IPS-NIHi7 (cell line): ENCODE measurements around the gene GULP1.

Source experiments
- DNase-seq: peaks from one replicate; pipeline ENCODE4 v3.0.0; 2012; ENCODE audit warnings: mixed read lengths; ENCODE audit errors: extremely low spot score

GULP1 gene

GRCh38 chr2:188322569-188323551 is 31.2 kb downstream of the GULP1 start:
- DNase-seq: no peak

- no peak for DNase-seq
These were observed 32.4 kb downstream of the GULP1 start for GRCh38 chr2:188324067-188324466.

- no peak for DNase-seq
These were observed 34.6 kb downstream of the GULP1 start for GRCh38 chr2:188326290-188326668.

DNA sequence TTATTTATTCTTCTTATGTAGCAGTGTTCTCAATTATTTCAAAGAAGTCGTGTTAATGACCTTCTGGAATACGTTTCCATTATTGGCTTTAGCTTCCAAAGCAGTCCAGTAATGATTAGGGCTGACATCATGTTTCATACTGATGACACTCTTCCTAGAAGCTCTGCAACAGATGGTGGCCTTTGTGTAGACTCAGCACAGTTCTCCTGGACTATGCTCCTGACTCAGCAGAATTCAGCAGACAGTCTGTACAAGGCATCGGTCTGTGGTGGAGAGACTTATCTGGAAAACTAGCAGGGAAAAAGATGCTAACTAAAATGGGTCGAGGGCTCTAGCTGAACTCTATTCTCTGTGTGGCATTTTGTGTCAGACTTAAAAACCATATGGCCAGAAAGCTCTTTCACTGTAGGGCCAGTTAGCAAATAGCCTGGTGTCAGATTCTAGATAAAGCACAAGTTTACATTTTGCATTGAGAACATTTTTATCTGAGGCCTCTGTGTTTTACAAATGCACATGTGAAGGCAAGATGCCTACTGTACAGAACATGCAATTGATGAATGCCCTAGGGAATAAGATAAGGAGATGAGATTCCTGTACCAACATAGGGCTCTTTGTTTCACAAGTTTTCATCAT is 35.1 kb downstream of the GULP1 start:
- DNase-seq: no peak

DNA sequence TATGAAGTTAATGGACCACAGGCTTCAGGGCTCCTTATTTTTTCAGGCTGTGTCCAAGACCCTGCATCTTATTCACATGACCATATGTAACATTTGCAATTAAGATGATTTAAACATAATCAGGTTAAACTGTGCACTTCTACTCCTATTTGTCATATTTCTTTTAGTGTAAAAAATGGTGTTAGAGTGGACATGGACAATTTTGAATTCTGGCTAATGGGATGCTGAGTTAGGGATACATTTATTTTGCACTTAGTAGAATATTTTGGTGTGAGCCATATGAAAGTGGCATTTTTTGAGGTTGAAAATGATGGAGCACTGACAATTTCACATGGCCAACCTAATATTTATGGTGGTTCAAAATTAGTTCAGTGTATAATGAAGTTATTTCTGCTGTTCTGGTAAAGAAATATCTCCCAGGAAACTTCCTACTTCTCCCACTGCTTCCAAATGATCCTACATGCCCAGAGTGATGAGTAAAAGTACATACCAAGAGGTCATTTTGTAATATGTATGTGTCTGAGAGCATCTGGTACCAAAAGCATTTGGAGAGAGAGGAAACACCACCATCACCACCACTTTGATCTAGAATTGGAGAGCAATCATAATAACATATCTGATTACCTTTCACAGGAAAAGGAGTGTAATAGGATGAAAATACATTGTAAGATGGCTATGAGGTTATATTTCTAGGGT is 36.0 kb downstream of the GULP1 start:
- DNase-seq: no peak

DNA sequence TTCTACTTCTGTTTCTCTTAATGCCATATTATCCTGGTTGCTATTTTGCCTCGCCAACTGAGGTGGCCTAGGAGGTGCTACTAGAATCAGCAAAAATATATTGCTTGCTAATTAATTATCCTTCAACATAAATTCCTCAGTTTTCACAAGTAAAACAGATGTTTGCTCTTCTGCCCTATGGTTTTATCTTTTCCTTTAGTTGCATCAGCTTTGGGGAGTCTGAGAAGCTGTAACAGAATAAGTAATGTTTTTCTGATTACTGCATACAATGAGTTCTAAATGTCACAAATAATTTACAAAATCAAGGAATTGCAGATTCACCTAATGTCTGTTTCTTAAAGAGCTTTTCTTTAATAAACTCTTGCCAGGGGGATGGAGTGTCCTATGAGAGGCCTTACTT is 36.7 kb downstream of the GULP1 start:
- DNase-seq: no peak

GRCh38 chr2:188330316-188331053 is 38.8 kb downstream of the GULP1 start:
- DNase-seq: no peak

DNA sequence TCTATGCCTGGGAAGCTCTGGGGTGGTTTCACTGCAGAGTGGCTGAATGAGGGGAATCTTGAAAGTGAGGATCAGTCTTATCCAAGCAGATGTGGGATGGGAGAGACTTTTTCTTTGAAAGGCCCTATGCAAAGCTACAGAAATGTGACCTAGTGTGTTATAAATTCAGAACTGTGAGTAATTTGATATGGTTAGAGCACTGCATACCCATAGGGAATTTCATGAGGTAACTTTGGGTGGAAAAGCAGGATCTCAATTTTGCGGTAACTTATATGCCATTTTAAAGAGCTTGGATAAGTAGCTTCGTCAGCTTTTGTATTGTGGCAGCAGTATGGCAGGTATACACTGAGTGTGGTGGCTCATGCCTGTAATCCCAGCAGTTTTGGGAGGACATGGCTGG is 40.9 kb downstream of the GULP1 start:
- no peak for DNase-seq

- DNase-seq: no peak
These were observed 42.3 kb downstream of the GULP1 start for GRCh38 chr2:188333751-188334524.

DNA sequence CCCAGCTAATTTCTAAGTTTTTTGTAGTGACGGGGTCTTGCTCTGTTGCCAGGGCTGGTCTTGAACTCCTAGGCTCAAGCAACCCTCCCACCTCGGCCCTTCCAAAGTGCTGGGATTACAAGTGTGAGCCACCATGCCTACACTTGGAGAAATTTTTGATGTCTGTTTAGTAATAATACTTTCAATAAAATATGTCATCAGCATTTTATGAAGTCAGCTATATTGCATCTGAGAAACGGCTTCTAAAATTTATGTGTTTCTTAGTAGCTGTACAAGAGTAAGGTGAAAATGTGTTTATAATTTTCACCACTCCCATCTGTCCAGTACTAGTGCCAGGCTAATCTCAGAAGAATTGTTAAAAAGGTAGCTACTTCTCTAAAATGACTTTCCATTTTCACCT is 46.8 kb downstream of the GULP1 start:
- DNase-seq: no peak

GRCh38 chr2:188340257-188340656 is 48.6 kb downstream of the GULP1 start:
- no peak for DNase-seq

DNA sequence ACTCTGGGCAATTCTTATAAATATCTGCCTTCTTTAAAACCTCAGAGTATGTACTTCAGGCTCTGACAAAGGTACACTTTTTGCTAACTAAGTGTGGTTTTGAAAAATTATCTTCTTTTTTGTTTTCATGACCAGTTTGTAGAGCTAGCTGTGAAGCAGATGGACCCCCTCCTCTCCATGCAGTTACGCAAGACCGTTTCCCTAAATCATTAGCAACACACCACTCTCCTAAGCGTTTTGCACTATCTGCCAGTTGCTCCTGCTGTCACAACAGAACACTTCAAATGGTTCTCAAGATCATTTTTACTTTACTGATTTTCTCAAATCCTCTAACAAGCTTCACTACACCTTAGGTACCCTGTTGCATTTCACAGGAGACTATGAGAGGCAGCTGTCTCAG is 53.3 kb downstream of the GULP1 start:
- no peak for DNase-seq

DNA sequence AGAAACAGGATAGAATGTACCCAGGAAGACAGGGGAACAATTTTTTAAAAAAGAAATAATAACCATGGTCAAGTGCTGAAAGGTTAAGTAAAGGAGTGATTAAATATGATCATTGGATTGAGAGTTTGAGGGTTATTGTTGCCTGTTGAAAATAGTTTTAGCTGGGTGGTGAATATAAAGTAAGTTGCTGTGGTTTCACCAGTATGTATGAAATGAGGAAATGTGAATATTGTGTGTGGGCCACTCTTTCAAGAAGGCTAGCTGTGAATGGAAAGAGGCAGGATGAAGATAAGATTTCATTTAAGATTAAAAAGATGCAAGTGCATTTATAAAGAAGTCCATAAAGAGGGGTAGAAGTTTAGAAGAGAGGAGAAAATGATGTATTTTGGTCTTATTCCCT is 53.8 kb downstream of the GULP1 start:
- DNase-seq: no peak

DNA sequence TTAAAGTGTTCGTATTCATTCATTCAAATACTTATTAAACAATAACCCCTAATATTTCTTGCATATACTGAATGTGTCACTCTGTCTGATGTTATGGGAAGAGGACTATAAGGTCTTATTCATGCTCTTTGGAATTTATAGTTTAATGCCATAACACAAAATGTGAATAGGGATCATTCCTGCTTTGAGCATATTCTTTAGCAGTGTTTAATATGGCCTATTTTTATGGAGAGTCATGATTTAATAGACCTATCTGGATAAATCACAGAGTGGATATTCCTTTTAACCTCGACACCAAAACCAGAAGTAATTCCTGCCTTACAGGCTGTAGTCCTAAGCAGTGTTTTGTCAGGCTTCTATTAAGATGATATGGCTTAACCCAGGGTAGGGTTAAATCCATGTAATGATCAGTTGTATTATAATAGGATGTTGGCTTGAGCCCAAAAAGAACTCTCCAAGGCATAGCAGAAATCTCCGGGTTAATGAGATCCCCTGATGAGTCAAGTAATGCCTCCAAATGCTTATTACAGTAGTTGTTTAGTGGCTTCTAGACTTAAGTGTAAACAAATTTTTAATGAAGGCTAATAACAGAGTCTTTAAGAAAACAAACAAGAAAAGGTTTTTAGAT is 54.3 kb downstream of the GULP1 start:
- no peak for DNase-seq

DNA sequence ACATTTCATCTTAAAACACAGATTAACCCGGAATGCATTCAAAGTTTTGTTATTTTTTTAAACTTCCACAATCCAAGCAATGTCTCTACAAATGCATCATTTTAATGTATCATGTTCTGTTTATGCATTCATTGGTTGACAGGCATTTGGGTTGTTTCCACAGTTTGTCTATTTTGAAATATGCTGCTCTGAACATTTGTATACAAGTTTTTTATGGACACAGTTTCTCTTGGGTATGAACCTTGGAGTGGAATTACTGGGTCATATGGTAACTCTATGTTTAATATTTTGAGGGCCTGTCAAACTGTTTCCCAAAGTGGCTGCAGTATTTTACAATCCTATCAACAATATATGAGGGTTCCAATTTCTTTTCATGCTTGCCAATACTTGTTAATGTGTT is 57.3 kb downstream of the GULP1 start:
- DNase-seq: no peak

DNA sequence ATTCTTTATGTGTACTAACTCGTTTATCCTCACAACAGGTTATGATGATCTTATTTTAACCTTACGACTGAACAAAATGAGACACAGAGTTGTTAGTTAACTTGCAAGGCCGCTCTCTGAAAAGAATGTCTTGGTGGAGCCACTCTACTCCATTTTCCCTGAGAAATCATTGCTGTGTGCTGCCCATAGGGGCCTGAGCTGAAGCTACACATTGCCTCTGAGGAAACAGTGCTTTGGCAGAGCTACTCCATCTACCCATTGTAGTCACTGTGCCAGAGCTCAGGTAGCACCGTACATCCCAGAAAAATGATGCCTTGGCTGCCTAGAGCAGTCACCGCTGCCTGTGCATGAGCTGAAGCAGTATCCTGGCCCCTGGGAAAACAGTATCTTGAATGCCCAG is 61.6 kb downstream of the GULP1 start:
- no peak for DNase-seq

- no peak for DNase-seq
These were observed 69.0 kb downstream of the GULP1 start for GRCh38 chr2:188360485-188361263.

DNA sequence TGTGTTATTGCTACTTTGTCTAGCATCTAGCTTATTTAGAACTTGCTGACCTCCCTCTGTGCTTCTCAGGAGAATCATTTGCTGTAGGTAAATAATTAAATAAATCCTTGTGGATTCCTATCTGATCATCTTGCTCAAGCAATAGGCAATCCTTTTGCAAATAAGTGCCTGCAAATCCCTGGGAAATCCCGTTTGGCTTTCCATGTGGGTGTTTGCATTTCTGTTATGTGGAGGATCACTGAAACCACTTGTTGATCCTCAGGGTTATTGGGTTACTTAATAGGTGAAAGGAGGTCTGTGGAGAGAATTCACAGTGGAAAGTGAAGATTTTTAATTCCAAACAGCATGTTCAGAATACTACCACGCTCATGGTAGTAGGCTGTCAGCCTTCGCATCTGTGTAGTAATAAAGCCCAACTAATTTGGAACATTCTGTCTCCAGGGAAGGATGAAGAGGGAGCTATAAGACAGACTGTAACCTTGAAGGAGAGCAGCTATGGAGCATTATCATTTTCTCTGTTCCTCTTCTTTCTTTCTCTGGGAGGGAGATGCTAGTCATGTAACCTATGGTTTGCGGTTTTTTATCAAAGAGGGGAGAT is 72.5 kb downstream of the GULP1 start:
- no peak for DNase-seq

DNA sequence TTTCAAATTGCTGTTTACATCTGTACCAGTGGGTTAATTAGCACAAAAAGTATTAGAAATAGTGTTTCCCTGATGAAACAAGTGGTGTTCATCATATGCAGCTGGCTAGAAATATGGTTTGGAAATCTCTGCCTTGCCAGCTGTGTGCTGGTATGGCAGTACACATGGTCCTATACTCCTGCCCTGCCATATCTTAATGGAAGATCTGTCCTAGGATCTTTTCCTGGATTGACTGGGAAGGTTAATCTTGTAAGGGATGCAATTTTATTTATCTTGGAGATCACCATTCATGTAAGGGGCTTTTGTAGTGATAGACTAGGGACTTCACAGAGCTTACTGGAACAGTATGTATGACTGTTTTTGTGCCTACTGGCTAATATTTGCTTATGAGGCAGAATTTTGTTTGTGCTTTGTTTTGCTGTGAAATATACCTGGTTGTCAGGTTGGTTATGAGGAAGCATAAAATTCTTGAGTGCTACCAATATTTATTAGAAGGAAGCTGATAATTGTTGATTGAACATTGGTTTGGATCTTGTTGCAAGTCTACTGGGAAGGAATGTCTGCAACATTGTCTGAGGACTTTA is 73.5 kb downstream of the GULP1 start:
- no peak for DNase-seq
